ENCODE results near the gene FAM98B. TPM values are rescaled to one million over a fixed set of nuclear protein-coding genes. Genes with fewer than 3 reads are reported as not detected.

FAM98B gene
- total RNA-seq, 1 donor: 9.8 TPM

- Histone ChIP-seq H3K4me3 (ENCODE audit: insufficient read depth, low read length) (no peak overlapping the region), H2AFZ (ENCODE audit: low read length) (no peak overlapping the region), H3K27ac (ENCODE audit: low read depth, low read length) (no peak overlapping the region), H3K9me3 (ENCODE audit: low read depth, low read length) (no peaks in the 10 kb centered on the region), H3K36me3 (ENCODE audit: insufficient read depth, low read length) (no peaks in the 10 kb centered on the region), H3K4me1 (ENCODE audit: insufficient read depth, low read length) (peaks cover 6% of the 10 kb centered on the region), H3K4me2 (ENCODE audit: insufficient read depth, low read length) (peak overlapping the region; percentile 23), H3K27me3 (ENCODE audit: insufficient read depth, low read length) (no peaks in the 10 kb centered on the region), H3K79me2 (ENCODE audit: insufficient read depth, low read length) (peaks cover 77% of the 10 kb centered on the region), H4K20me1 (ENCODE audit: insufficient read depth, low read length) (peaks cover 9% of the 10 kb centered on the region)
- TF ChIP-seq CTCF (IDR thresholded peaks at IDR 0.05; ENCODE audit: extremely low read depth, low read depth, low read length): no peak
- DNase-seq (ENCODE audit: insufficient read length, low spot score, missing footprints): peak; percentile 51
Measured at GRCh38 chr15:38461066-38461833, 7.3 kb downstream of the FAM98B start.

GRCh38 chr15:38463893-38464292 is 10.0 kb downstream of the FAM98B start:
- H4K20me1 ChIP-seq (ENCODE audit: insufficient read depth, low read length): peaks cover 9% of the 10 kb centered on the region
- H3K4me3 ChIP-seq (ENCODE audit: insufficient read depth, low read length): no peak overlapping the region
- H3K27ac ChIP-seq (ENCODE audit: low read depth, low read length): no peak overlapping the region
- H3K79me2 ChIP-seq (ENCODE audit: insufficient read depth, low read length): peaks cover 51% of the 10 kb centered on the region
- H2AFZ ChIP-seq (ENCODE audit: low read length): no peak overlapping the region
- H3K27me3 ChIP-seq (ENCODE audit: insufficient read depth, low read length): no peaks in the 10 kb centered on the region
- no peak overlapping the region for H3K4me2 ChIP-seq (ENCODE audit: insufficient read depth, low read length)
- no peak for TF ChIP-seq CTCF (IDR thresholded peaks at IDR 0.05; ENCODE audit: extremely low read depth, low read depth, low read length)
- H3K36me3 ChIP-seq (ENCODE audit: insufficient read depth, low read length): no peaks in the 10 kb centered on the region
- no peak for DNase-seq (ENCODE audit: insufficient read length, low spot score, missing footprints)
- H3K4me1 ChIP-seq (ENCODE audit: insufficient read depth, low read length): peaks cover 6% of the 10 kb centered on the region
- no peaks in the 10 kb centered on the region for H3K9me3 ChIP-seq (ENCODE audit: low read depth, low read length)

GRCh38 chr15:38464675-38465074 is 10.7 kb downstream of the FAM98B start:
- Histone ChIP-seq H3K27ac (ENCODE audit: low read depth, low read length) (no peak overlapping the region), H3K36me3 (ENCODE audit: insufficient read depth, low read length) (no peaks in the 10 kb centered on the region), H3K27me3 (ENCODE audit: insufficient read depth, low read length) (no peaks in the 10 kb centered on the region), H4K20me1 (ENCODE audit: insufficient read depth, low read length) (peaks cover 9% of the 10 kb centered on the region), H3K79me2 (ENCODE audit: insufficient read depth, low read length) (peaks cover 43% of the 10 kb centered on the region), H3K4me1 (ENCODE audit: insufficient read depth, low read length) (peaks cover 6% of the 10 kb centered on the region), H2AFZ (ENCODE audit: low read length) (no peak overlapping the region), H3K9me3 (ENCODE audit: low read depth, low read length) (no peaks in the 10 kb centered on the region), H3K4me2 (ENCODE audit: insufficient read depth, low read length) (no peak overlapping the region), H3K4me3 (ENCODE audit: insufficient read depth, low read length) (no peak overlapping the region)
- no peak for TF ChIP-seq CTCF (IDR thresholded peaks at IDR 0.05; ENCODE audit: extremely low read depth, low read depth, low read length)
- no peak for DNase-seq (ENCODE audit: insufficient read length, low spot score, missing footprints)

DNA sequence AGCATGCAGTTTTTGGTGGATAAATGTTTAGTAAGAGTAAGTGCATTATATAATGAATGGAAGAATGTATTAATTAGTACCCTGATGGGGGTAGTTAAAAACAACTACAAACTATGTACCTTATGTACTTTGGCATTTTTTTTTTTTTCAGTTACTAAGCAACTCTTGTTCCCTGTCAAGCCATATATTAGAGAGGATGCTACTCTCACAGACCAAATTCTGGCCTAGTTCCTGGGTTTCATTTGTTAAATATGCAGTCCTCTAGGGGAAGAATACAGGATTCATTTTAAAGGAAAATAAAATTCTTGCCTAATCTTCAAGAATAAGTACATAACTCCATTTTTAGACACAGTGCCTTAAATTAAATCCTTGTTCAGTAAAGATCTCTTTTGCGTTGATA is 16.9 kb downstream of the FAM98B start:
- DNase-seq (ENCODE audit: insufficient read length, low spot score, missing footprints): no peak
- Histone ChIP-seq H3K27me3 (ENCODE audit: insufficient read depth, low read length) (no peaks in the 10 kb centered on the region), H3K4me2 (ENCODE audit: insufficient read depth, low read length) (no peak overlapping the region), H3K9me3 (ENCODE audit: low read depth, low read length) (no peaks in the 10 kb centered on the region), H3K79me2 (ENCODE audit: insufficient read depth, low read length) (no peaks in the 10 kb centered on the region), H3K36me3 (ENCODE audit: insufficient read depth, low read length) (peaks cover 9% of the 10 kb centered on the region), H2AFZ (ENCODE audit: low read length) (no peak overlapping the region), H3K27ac (ENCODE audit: low read depth, low read length) (no peak overlapping the region), H3K4me3 (ENCODE audit: insufficient read depth, low read length) (no peak overlapping the region), H4K20me1 (ENCODE audit: insufficient read depth, low read length) (no peaks in the 10 kb centered on the region), H3K4me1 (ENCODE audit: insufficient read depth, low read length) (no peaks in the 10 kb centered on the region)
- no peak for TF ChIP-seq CTCF (IDR thresholded peaks at IDR 0.05; ENCODE audit: extremely low read depth, low read depth, low read length)
